Mucosa of rectum (tissue), 2 donors: ENCODE results near the gene MAFF.

Source experiments
- H3K27ac ChIP-seq, 2 donors: one replicate each; pipeline ENCODE4 v1.7.0; 2013; ENCODE audit warnings: inconsistent platforms in 2 of 2, low read depth in 2 of 2, low read length in 2 of 2
- H3K27me3 ChIP-seq, 2 donors: one replicate each; pipeline ENCODE4 v1.7.0; 2013; ENCODE audit warnings: low read length in 2 of 2; ENCODE audit not compliant: control insufficient read depth in 2 of 2, insufficient read depth in 2 of 2
- H3K36me3 ChIP-seq, 2 donors: one replicate each; pipeline ENCODE4 v1.7.0; 2013; ENCODE audit warnings: low read length in 2 of 2; ENCODE audit not compliant: control insufficient read depth in 2 of 2, insufficient read depth in 2 of 2
- H3K4me1 ChIP-seq, 2 donors: one replicate each; pipeline ENCODE4 v1.7.0; 2013; ENCODE audit warnings: low read length in 2 of 2, mild to moderate bottlenecking in 1 of 2; ENCODE audit not compliant: control insufficient read depth in 2 of 2, insufficient read depth in 2 of 2
- H3K4me3 ChIP-seq, 2 donors: one replicate each; pipeline ENCODE4 v1.7.0; 2013; ENCODE audit warnings: low read length in 2 of 2
- H3K9ac ChIP-seq, 2 donors: one replicate each; pipeline ENCODE4 v1.7.0; 2013; ENCODE audit warnings: low read length in 2 of 2, low read depth in 1 of 2, mild to moderate bottlenecking in 1 of 2
- H3K9me3 ChIP-seq, 2 donors: one replicate each; pipeline ENCODE4 v1.7.0; 2013; ENCODE audit warnings: low read length in 2 of 2; ENCODE audit not compliant: control insufficient read depth in 2 of 2
- donor health status: healthy.
- donor health status: Normal muscosa, but diverticular disease.

MAFF gene

DNA sequence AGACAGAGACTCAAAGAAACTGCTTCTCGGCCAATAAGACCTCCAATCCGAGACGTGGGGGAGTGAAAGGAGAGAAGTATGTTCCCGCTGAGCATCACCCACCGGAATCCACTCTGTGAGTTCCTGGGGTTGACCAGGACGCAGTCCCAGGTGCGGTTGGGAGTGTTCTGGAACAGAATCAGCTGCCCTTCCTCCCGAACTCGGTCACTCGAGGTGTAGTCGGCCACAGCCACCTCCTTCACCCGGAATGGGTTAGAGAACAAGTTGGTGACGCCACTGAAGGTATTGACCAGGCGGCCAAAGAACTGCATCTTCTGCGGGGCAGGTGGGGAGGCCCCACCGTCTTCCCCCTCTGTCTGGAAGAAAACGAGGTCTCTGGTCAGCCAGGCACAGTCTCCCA lies 32.7 kb upstream of the MAFF start:
- Histone ChIP-seq H3K27ac (no peak overlapping the region), H3K27me3 (no peaks in the 10 kb centered on the region), H3K9ac (no peak overlapping the region), H3K36me3 (no peaks in the 10 kb centered on the region), H3K9me3 (no peaks in the 10 kb centered on the region), H3K4me3 (no peak overlapping the region), H3K4me1 (peaks cover 8 to 12% of the 10 kb centered on the region in 2 donors)

DNA sequence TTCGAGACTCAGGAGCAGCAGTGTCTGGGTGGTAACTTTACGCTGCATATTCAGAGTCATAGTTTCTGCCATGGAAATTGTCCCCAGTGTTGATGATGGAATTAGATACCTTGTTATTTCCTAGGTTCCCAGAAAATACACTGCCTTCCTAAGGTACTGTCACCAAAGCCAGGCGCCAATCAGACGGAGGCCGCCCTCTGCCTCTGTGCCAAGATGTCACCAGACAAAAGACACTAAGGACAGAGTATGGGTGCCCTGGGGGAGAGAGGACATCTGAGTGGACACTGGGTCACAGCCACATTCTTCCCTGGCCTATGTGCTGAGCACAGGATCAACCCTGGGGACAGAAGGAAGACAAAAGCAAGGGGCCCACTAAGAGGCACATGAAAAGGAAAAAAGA lies 31.3 kb upstream of the MAFF start:
- H3K9ac ChIP-seq, result no peak overlapping the region
- H3K4me3 ChIP-seq, result no peak overlapping the region
- H3K27ac ChIP-seq, result no peak overlapping the region
- no peaks in the 10 kb centered on the region for H3K27me3 ChIP-seq
- no peaks in the 10 kb centered on the region for H3K9me3 ChIP-seq
- H3K4me1 ChIP-seq, result peaks cover 9 to 10% of the 10 kb centered on the region in 2 donors
- no peaks in the 10 kb centered on the region for H3K36me3 ChIP-seq

DNA sequence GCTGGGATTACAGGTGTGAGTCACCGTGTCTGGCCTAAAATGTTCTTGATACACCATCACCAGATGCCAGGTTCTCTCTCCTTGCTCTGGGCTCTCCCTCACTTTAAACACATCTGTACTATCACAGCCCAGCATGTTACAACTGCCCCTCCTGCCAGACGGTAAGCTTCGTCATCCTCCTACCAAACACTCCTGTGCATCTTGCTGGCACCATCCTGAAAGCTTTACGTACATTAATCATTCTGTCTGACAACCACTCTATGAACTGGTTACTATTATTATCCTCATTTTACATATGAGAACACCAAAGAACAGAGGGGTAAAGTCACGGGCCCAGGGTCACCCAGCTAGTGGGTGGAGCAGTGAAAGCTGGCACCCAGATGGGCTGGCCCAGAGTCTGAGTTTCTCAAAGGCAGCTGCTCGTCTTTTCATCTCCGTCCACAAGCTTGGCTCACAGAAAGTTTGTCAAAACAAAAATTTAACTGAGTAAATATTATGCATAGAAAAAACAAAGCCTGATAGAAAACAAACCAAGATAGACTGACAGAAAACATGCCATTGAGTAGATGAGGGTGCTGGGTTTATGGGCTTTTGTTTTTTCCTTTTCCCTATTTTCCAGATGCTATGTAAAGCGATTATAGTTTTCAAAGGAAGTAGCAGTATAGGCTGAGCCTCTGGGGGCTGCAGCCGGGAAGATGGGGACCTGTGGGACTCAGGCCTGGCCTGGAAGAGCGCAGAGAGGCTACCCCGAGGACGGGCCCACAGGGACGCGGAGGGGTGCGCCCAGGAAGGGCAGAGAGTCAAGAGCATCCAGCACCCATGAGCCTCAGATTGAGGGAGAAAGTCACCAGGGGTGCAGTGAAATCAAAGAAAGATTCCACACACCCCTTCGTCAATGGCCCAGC lies 29.6 kb upstream of the MAFF start:
- H3K9ac ChIP-seq, result peak overlapping the region in 1 of 2 donors; percentile 6
- peaks cover 22 to 23% of the 10 kb centered on the region in 2 donors for H3K4me1 ChIP-seq
- peak overlapping the region in 1 of 2 donors; percentile 48 for H3K27ac ChIP-seq

DNA sequence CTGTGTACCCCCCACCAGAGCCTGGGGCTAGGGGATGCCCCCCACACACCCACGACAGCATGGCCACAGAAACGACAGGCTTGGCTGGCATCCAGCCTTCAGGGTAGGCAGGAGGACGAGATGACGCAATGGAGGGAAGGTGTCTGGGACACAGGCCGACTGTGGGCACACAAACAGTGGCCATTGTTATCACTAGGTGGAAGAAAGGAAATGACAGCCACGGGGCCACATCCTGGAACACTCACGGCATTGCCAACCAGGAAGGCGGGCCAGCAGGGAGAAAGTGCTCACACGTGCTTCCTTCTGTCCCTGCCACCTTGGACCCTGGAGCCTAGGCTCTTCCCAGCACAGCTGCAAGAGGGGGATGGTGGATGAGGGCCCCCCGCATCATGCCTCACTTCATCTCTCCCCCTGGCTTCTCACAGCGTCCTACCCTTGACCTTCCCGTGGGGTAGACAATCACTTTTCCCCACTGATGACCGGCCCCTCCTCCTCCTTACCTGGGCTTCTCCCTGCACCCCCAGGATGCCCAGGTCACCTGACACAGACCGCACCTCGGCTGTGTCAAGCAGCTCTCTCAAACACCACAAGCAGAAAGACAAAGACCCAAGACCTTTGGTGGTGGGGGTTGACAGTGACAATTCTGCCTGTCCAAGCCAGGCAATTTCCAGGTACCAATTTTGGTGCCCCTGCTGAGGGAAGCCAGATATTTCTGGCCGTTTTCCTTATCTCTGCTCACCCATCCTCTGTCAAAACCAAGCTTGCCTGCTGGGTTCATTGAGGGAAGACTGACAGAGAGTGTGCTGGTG lies 28.8 kb upstream of the MAFF start:
- Histone ChIP-seq H3K4me1 (peaks cover 28% of the 10 kb centered on the region in 2 donors), H3K4me3 (no peak overlapping the region), H3K27ac (peak overlapping the region; percentile 16 to 48), H3K9me3 (no peaks in the 10 kb centered on the region), H3K36me3 (no peaks in the 10 kb centered on the region), H3K27me3 (no peaks in the 10 kb centered on the region), H3K9ac (peak overlapping the region in 1 of 2 donors; percentile 6)

More for the DNA sequence above, 29.6 kb upstream of the MAFF start:
- Histone ChIP-seq H3K9me3 (no peaks in the 10 kb centered on the region), H3K36me3 (no peaks in the 10 kb centered on the region), H3K4me3 (no peak overlapping the region), H3K27me3 (no peaks in the 10 kb centered on the region)

DNA sequence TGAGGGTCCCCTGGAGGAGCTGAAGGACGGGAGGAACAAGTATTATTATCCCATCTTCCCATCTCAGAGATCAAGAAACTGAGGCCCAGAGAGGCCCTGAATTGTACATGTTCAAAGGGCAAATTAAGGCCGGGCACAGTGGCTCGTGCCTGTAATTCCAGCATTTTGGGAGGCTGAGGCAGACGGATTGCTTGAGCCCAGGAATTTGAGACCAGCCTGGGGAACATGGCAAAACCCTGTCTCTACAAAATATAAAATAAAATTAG lies 28.2 kb upstream of the MAFF start:
- H3K4me3 ChIP-seq, result no peak overlapping the region
- H3K4me1 ChIP-seq, result peaks cover 28 to 33% of the 10 kb centered on the region in 2 donors
- H3K9me3 ChIP-seq, result no peaks in the 10 kb centered on the region
- no peak overlapping the region for H3K27ac ChIP-seq
- no peak overlapping the region for H3K9ac ChIP-seq
- no peaks in the 10 kb centered on the region for H3K36me3 ChIP-seq
- H3K27me3 ChIP-seq, result no peaks in the 10 kb centered on the region

DNA sequence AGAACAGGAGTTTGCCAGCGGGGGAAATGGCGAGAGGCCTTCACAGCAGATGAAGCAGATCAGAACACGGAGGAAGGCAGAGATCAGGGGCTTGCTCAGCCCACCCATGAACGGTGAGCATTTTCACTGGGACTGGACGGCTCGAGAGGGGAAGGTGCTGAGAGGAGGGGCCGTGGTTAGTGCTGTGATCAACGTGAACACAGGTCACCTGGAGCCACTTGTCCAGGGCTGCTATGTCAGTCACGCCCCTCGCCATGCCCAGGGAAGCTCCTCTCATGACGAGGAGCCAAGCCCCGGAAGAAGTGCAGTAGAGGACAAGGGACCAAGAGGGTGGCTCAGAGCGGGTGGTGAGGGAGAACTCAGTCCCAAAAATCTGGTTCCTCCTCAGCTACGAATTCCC lies 27.2 kb upstream of the MAFF start:
- Histone ChIP-seq H3K9ac (no peak overlapping the region), H3K36me3 (no peaks in the 10 kb centered on the region), H3K4me1 (peaks cover 28 to 33% of the 10 kb centered on the region in 2 donors), H3K4me3 (no peak overlapping the region), H3K9me3 (no peaks in the 10 kb centered on the region), H3K27ac (no peak overlapping the region), H3K27me3 (no peaks in the 10 kb centered on the region)

DNA sequence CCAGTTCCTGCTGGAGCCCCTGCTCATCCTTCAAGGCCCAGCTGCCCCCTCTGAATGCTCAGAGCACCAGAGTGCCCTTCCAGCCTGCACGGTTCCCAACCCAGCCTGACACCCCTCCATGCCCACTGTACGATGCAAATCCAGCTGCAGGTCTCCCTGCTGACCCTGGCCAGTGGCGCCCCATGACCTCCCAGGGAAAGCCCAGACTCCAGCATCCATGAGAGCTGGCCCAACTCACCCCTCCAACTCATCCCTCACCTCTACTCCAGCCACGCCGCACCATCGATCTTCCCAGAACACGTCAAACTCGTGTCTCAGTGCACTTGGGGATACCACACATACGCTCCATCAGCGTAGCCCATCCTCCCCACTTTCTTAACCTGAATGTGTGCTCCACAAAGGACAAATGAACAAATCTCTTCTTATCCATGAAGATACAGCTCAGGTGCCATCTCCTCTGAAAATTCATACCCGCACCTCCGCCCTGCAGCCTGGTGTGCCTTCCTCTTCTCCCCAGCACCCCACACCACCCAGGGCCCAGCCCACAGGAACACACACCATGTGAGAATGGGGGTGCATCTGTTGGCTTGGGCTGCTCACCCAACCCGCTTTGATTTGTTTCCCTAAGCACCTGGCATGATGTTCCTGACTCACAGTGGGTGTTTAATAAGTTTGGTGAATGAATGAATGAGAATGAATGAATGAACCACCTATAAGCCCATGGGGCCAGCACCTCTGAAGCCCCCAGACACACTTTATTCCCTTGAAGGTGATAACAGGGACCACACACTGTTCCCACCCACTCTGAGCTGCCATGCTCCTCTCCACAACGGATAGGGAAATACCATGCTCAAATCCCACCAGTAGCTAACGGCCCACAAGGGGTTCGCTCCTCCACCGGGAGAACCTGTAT lies 26.3 kb upstream of the MAFF start:
- Histone ChIP-seq H3K27me3 (no peaks in the 10 kb centered on the region), H3K36me3 (no peaks in the 10 kb centered on the region), H3K9ac (no peak overlapping the region), H3K27ac (peak overlapping the region; percentile 11 to 70), H3K9me3 (no peaks in the 10 kb centered on the region), H3K4me3 (no peak overlapping the region), H3K4me1 (peaks cover 33 to 42% of the 10 kb centered on the region in 2 donors)

DNA sequence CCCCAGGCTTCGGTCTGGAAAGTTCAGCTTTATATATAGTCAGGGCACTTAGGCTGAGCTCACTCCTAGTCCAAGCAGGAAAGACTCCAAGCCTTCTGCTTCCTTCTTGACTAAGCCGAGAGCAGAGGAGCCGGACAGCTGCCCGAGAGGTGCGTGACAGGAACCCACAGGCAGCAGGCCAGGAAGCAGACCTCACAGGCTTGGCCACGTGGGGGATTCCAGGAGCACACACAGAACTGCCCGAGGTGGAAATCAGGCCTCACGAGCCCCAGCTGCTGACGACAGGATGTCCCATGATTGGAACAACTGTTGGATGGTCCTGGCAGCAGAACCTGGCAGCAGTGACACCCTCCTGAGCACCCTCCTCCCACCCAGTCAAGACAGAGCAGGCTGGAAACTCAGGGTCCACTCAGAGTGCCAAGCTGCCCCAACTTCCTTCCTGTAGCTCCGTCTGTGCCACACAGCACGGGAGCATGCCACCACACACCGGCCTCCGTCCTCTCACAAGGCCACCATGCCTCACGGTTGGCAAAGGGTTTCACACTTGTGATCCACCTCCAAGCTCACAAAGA lies 25.5 kb upstream of the MAFF start:
- H3K36me3 ChIP-seq, result no peaks in the 10 kb centered on the region
- no peak overlapping the region for H3K9ac ChIP-seq
- H3K4me1 ChIP-seq, result peaks cover 41 to 50% of the 10 kb centered on the region in 2 donors
- H3K9me3 ChIP-seq, result no peaks in the 10 kb centered on the region
- H3K27me3 ChIP-seq, result no peaks in the 10 kb centered on the region
- peak overlapping the region; percentile 64 to 70 for H3K27ac ChIP-seq
- H3K4me3 ChIP-seq, result no peak overlapping the region

DNA sequence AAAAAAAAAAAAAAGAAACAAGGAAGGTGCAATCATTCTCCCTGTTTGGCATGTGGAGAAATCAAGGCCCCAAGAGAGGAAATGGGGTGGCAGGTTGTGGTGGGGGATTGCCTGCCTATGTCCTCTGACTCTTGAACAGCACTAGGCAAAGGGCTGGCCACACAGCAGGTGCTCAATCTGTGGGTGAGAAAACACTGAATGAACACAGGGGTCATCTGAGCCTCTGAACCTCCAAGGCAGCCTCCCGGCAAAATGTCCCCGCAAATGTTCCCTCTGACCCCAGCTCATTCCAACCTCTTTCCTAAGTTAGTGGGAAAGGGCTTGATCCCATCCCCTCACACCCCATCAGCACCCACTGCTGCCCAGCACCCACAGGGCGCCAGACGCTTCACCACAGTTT lies 24.8 kb upstream of the MAFF start:
- Histone ChIP-seq H3K9me3 (no peaks in the 10 kb centered on the region), H3K27me3 (no peaks in the 10 kb centered on the region), H3K4me3 (no peak overlapping the region), H3K9ac (no peak overlapping the region), H3K4me1 (peaks cover 44 to 53% of the 10 kb centered on the region in 2 donors), H3K27ac (peak overlapping the region; percentile 64 to 70), H3K36me3 (no peaks in the 10 kb centered on the region)
